AG09319 (cell line): ENCODE results near the gene CACNA2D3.

ENCODE experiments used
- DNase-seq: peaks from one replicate; pipeline ENCODE4 v3.0.0-alpha.2; 2010; ENCODE audit warnings: low read depth; ENCODE audit errors: extremely low read depth
- TF ChIP-seq, protein P1 (sequence below): IDR thresholded peaks from 2 replicates; pipeline ENCODE4 v1.5.1; 2011; ENCODE audit warnings: low read depth, mild to moderate bottlenecking, inconsistent platforms, low read length, moderate library complexity

The CACNA2D3 gene

DNA sequence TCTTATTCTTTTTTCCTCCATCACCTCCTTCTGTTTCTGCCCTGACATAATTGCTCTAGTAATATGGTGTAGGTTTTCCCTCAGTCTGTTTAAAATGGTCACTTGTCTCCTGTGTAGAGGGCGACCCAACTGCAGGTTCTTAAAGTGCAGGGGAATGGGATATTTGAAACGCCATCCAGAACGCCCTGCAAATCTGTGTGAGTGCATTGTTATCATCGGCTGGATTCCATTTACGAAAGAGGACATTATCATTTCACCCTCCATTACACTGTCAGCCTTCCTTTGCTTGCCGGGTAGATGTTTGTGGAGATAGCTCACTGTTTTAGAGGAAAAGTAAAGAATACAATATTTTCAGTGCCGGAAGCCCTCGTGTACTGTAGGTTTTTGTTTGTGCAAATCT, 451.5 kb downstream of the CACNA2D3 start:
- no peak for DNase-seq
- TF ChIP-seq, protein P1, sequence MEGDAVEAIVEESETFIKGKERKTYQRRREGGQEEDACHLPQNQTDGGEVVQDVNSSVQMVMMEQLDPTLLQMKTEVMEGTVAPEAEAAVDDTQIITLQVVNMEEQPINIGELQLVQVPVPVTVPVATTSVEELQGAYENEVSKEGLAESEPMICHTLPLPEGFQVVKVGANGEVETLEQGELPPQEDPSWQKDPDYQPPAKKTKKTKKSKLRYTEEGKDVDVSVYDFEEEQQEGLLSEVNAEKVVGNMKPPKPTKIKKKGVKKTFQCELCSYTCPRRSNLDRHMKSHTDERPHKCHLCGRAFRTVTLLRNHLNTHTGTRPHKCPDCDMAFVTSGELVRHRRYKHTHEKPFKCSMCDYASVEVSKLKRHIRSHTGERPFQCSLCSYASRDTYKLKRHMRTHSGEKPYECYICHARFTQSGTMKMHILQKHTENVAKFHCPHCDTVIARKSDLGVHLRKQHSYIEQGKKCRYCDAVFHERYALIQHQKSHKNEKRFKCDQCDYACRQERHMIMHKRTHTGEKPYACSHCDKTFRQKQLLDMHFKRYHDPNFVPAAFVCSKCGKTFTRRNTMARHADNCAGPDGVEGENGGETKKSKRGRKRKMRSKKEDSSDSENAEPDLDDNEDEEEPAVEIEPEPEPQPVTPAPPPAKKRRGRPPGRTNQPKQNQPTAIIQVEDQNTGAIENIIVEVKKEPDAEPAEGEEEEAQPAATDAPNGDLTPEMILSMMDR: no peak

DNA sequence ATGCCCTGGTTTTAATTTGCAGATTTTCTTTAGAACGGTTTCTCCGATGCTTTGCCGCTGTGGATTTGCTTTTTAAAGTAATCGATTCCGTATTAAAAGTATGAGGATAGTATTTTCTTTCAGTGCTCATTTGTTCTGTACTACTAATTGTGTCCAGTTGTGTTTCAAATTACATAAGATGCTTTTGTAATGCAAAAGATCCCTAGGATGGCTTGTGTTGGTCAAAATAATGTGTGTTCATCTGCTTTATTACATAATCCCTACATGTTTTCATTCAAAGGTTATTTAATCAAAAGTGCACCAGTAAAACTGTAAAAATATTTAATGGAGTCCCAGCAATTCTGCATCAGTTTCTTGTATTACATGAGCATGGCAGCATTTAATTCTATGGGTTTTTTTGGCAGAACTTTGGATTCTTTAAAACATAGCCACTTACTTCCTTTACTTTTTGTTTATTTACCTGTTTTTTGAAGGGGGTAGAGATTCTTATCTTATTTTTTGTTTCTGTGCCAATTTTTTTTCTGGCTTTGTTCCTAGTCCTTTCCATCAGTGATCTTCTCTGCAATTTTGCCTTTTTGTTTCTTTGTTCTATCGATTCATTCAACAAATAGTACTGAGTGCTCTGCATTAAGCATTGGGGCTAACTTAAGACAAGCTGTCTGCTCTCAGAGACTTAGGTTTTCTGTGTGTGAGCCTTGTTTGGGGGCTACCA, 452.7 kb downstream of the CACNA2D3 start:
- TF ChIP-seq, protein P1: no peak
- DNase-seq: peak; percentile 16

GRCh38 chr3:54575618-54575960, 453.2 kb downstream of the CACNA2D3 start:
- no peak for DNase-seq
- TF ChIP-seq, protein P1: no peak

GRCh38 chr3:54577313-54577712, 455.0 kb downstream of the CACNA2D3 start:
- TF ChIP-seq, protein P1: no peak
- no peak for DNase-seq

DNA sequence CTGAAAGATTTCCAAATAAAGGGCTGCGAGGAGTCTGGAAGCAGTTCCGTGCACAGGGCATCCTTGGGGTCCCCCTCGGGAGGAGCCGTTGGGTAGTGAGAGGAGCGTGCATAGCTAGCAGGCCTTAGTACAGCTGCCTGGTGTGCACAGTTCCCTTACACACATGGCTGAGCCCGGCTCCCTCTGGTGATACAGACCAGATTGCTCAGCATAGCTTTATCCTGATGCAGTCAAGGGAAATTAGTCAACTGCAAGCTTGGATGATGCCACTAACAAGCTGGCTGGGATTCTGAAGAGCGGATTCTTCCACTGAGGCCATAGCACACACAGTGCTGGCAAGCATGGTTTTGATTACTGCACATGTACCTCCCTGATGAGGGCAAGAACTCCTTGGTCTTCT, 456.1 kb downstream of the CACNA2D3 start:
- TF ChIP-seq, protein P1: peak; percentile 28
- peak; percentile 83 for DNase-seq

DNA sequence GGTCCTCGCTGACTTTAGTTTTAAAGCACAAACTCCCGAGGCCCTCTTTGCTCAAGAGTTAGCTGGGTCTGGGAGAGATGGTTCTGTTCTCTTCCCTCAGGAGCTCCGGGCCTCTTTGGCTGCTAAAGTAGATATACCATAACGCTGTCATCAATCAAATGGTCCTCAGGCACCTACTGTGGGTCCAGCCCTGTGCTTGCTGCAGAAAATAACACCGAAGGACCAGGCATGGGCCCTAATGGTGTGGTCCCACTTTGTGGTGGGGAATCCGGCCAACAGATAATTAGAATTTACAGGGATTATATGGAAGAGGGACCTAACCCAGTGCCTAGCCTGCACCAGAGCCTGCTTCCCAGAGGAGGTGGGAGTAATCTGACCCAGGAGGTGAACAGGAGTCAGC, 458.1 kb downstream of the CACNA2D3 start:
- no peak for DNase-seq
- TF ChIP-seq, protein P1: no peak

GRCh38 chr3:54582424-54582823, 460.1 kb downstream of the CACNA2D3 start:
- TF ChIP-seq, protein P1: no peak
- no peak for DNase-seq
